Bone marrow (tissue), 2 donors: ENCODE measurements around the gene VCL.
"Not testable (repeated sequence)": the region's sequence is repeated elsewhere in the genome, so short reads cannot be mapped to it uniquely, and the experiment has no call there.

ENCODE experiments used
- DNase-seq, 2 donors: peaks; one replicate each; lab custom pipeline; 2025; lab: John Stamatoyannopoulos, UW

VCL gene

GRCh38 chr10:73971636-73972354 lies 26.1 kb upstream of the VCL start:
- no peak for DNase-seq

DNA sequence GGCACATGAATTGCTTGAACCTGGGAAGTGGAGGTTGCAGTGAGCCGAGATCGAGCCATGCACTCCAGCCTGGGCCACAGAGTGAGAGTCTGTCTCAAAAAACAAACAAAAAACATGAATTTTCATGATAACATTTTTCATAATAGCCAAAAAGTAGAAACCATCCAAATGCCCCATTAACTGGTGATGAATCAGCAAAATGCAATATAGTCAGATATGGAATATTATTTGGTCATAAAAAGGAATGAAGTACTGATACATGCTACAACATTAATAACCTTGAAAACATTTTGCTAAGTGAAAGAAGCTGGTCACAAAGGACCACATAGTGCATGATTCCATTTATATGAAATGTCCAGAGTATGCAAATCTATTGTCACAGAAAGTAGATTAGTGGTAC lies 24.5 kb upstream of the VCL start:
- no peak for DNase-seq

DNA sequence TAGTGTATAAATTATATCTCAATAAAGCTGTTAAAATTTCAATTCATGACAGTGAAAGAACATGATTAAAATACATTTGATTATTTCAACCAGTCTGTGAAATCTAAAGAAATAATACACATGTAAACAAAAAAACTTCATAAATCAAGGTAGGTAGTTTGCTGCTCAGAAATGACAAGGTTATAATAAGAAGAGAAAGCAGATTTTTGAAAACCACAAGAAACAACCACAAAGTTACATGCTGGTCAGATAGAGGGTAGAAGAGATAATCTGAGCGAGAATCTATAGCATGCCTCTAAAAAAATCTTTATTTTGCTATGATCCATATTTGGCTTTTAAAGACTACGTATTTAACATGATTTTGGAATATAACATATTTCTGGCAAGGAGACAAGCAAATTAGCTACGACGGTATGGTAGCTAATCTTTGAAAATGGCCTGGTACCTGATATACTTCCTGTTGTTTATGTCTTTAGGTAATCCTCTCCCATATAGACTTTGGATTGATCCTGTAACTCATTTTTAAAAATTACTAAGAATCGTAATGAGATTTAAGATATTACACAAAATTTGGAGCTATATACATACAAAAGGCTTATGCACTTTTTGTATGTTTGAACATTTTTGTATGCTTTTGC lies 23.5 kb upstream of the VCL start:
- DNase-seq = no peak

DNA sequence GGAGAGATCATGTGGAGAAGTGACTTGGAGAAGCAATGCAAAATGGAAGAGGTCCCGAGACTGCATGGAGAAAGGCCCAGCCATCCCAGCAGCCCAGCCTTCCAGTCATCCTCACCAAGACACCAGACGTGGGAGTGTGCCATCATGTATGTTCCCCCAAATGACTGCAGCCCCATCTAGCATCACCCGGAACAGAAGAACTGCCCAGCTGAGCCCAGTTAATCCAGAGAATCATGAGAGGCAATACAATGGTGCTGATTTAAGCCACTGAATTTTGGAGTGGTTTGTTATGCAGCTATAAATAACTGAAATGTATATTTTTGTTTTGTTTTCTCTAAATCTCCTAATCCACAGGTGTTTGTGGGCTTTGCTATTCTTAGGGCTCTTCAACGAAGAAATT lies 22.5 kb upstream of the VCL start:
- no peak for DNase-seq

GRCh38 chr10:73979141-73979808 lies 18.6 kb upstream of the VCL start:
- DNase-seq = no peak

GRCh38 chr10:73979809-73980433 lies 18.0 kb upstream of the VCL start:
- peak in 1 of 2 donors; percentile 30 for DNase-seq

- no peak for DNase-seq
These were observed 16.1 kb upstream of the VCL start for GRCh38 chr10:73981812-73982211.

DNA sequence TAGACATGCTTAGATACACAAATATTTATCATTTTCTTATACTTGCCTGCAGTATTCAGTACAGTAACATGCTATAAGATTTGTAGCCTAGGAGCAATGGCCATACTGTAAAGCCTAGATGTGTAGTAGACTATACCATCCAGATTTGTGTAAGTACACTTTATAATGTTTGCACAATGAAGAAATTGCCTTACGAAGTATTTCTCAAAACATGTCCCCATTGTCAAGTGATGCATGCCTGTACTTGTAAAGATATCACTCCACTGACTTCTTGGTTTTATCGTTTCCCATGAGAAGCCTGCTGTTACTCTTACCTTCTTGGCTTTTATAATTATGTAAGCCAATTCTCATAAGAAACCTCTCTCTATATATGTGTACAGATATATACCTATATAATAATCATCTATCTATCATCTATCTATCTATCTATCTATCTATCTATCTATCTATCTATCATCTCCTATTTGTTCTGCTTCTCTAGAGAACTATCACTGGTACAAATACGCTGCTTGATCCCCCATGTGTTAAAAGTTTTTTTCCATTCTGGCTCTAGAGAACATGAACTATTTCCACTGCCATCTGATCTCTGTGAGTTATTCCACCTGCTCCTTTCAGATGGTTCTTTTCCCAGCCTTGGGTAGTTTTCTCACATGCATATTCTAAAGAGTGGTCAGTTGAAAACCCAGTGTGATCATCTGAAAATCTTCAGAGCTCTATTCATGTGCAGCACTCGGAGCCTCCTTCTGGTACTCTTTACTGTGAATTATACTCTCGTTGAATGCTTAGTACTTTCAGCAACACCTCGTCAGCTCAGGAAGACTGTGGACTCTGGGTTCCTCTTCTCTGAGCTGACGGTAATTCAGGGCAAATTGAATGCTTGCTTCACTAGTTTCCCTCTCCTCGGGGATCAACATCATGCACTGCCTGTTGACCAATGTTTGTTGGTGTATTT lies 14.5 kb upstream of the VCL start:
- peak in 1 of 2 donors; percentile 44 for DNase-seq

GRCh38 chr10:73989594-73990150 lies 8.2 kb upstream of the VCL start:
- DNase-seq = no peak

DNA sequence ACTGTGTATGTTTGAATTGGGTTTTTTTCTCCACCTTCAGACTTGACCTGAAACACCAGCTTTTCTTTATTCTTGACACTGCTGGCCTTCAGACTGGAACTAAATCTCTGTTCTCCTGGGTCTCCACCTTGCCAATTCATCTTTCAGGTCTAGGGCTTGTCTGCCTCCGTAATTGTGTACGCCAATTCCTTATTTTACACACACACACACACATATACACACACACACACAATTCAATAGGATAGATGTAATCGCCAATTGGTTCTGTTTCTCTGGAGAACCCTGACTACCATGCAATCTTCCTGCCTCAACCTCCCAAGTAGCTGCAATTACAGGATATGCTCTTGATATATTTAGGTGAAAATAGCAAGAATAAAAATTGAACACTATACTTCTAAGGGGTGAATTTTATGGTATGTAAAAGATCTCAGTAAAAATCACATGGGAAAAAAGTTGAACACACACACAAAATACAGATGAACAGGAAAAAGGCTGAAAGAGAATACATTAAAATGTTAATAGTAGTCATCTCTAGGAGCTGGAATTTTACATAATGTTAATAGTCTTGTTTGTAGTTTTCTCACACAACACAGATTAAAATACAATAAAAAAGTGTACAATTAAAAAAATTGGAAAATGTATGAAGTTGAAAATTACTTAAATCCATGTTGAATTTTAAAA lies 6.6 kb upstream of the VCL start:
- DNase-seq = no peak

GRCh38 chr10:73991884-73992245 lies 6.1 kb upstream of the VCL start:
- DNase-seq = peak in 1 of 2 donors; percentile 82

GRCh38 chr10:73992899-73993788 lies 4.8 kb upstream of the VCL start:
- peak in 1 of 2 donors; percentile 80 for DNase-seq

DNA sequence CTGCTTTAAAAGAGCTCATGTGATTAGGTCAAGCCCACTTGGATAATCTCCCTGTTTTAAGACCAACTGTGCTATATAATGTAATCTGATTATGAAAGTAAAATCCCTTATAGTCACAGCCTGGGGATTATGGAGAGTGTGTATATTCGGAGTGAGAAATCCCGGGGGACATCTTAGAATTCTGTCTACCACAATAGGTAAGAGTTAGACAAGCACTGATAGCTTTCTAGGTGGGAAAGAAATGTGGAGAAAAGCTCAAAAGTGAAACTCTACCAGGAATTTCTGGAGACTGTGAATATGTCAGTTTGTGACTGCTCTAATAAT lies 2.9 kb upstream of the VCL start:
- no peak for DNase-seq

DNA sequence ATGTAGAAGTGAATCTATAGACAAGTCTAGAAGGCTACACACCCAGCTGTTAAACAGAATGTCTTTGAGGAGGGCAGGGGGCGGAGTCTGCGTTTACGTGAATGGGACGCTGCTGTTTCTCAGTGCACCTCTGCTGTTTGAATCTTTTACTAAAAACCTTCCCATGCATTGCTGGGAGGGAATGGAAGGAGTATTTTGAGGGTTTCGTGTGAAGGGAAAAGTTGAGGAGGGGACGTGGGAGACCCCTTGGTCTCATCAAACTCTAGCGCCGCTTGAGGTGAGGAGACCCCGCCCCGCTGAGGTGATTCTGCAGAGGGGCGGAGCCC lies 492 bp upstream of the VCL start:
- peak in 1 of 2 donors; percentile 69 for DNase-seq

- no peak for DNase-seq
These were observed 660 bp downstream of the VCL start for GRCh38 chr10:73998623-73998928.

GRCh38 chr10:73998929-73999691 lies 1.2 kb downstream of the VCL start:
- no peak for DNase-seq

- DNase-seq = no peak
These were observed 1.8 kb downstream of the VCL start for GRCh38 chr10:73999703-74000102.

- not testable (repeated sequence) for DNase-seq
These were observed 2.3 kb downstream of the VCL start for GRCh38 chr10:74000244-74000643.

GRCh38 chr10:74000892-74001669 lies 3.2 kb downstream of the VCL start:
- no peak for DNase-seq
